ENCODE results near the gene MAT1A. TPM values are rescaled to one million over a fixed set of nuclear protein-coding genes. Genes with fewer than 3 reads are reported as not detected.

MAT1A gene
- total and polyA plus RNA-seq, 4 donors, result 179 to 759 (median 494) TPM

DNA sequence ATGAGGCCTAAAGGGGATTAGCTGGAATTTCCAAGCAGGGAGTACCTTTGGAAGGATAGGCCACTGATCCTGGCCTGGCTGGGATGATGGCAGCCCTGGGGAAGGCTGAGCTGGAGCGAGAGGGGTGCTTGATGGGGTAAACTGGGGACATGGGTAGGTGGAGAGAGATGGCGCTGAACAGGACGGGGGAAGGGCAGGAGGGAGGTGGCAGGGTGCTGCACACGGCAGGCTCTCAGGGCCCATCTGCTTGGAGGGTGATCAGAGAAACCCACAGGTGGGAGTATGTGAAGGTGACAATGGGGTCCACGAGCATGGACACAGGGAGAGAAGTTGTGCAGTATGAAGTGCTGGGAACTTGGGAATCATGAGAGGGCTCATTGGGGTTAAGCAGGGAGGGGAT is 10.3 kb downstream of the MAT1A start:
- peak; percentile 11 for TF ChIP-seq YY1 (IDR thresholded peaks at IDR 0.05)
- no peak for TF ChIP-seq SP1 (IDR thresholded peaks at IDR 0.05)
- H3K27ac ChIP-seq (ENCODE audit: low read depth in 1 of 2, low read length in 2 of 2), result peak overlapping the region; percentile 52 to 98
- H3K4me1 ChIP-seq (ENCODE audit: control insufficient read depth in 4 of 4, insufficient read depth in 4 of 4, low read length in 3 of 4), result peaks cover 18 to 99% (median 79%) of the 10 kb centered on the region in 4 donors
- no peak overlapping the region for H3K4me3 ChIP-seq (ENCODE audit: low read depth in 1 of 3, low read length in 3 of 3)
- H3K9ac ChIP-seq (ENCODE audit: low read depth in 1 of 2, low read length in 2 of 2), result peak overlapping the region in 1 of 2 donors; percentile 5
- no peaks in the 10 kb centered on the region for H3K27me3 ChIP-seq (ENCODE audit: control insufficient read depth in 4 of 4, insufficient read depth in 4 of 4, low read length in 3 of 4)
- DNase-seq (ENCODE audit: low spot score), result no peak
- 70% methylated on average over 5 of the region's 5 CpGs for WGBS
- peaks cover 14 to 69% (median 59%) of the 10 kb centered on the region in 4 donors for H3K36me3 ChIP-seq (ENCODE audit: control insufficient read depth in 4 of 4, insufficient read depth in 3 of 4, low read depth in 1 of 4, low read length in 3 of 4)
- H3K9me3 ChIP-seq (ENCODE audit: control insufficient read depth in 4 of 4, low read length in 3 of 4), result no peaks in the 10 kb centered on the region

DNA sequence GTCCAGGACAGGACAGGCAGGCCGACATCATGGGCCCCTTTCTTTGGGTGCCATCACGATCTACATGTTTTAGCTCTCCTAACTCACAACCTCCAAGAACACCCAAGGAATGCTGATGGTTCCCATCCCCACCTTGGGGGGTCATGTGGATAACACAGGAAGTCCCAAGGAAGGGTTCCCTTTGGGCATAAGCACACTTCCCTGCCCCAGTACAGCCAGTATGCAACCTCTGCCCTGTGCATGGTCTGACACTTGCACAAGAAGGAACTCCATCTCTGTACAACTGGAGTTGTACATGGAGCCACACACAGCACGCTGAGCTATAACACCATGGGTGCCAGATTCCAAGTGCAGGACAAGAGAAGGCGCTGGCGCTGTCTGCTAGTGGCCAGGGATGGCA is 11.0 kb downstream of the MAT1A start:
- H3K4me1 ChIP-seq (ENCODE audit: control insufficient read depth in 4 of 4, insufficient read depth in 4 of 4, low read length in 3 of 4), result peaks cover 17 to 97% (median 76%) of the 10 kb centered on the region in 4 donors
- H3K4me3 ChIP-seq (ENCODE audit: low read depth in 1 of 3, low read length in 3 of 3), result no peak overlapping the region
- WGBS, result 81% methylated on average over 5 of the region's 5 CpGs
- H3K9me3 ChIP-seq (ENCODE audit: control insufficient read depth in 4 of 4, low read length in 3 of 4), result no peaks in the 10 kb centered on the region
- H3K27ac ChIP-seq (ENCODE audit: low read depth in 1 of 2, low read length in 2 of 2), result peak overlapping the region; percentile 52 to 98
- no peak for TF ChIP-seq YY1 (IDR thresholded peaks at IDR 0.05)
- TF ChIP-seq HNF4A (conservative IDR thresholded peaks at IDR 0.05), result no peak
- TF ChIP-seq CTCF (IDR thresholded peaks at IDR 0.05; ENCODE audit: low read depth, low read length, missing input control), result no peak
- no peak for TF ChIP-seq JUND (IDR thresholded peaks at IDR 0.05)
- no peak for TF ChIP-seq HNF4G (IDR thresholded peaks at IDR 0.05)
- TF ChIP-seq GABPA (IDR thresholded peaks at IDR 0.05 in 1 of 2, conservative IDR thresholded peaks at IDR 0.05 in 1 of 2), result no peak
- TF ChIP-seq, protein P1, sequence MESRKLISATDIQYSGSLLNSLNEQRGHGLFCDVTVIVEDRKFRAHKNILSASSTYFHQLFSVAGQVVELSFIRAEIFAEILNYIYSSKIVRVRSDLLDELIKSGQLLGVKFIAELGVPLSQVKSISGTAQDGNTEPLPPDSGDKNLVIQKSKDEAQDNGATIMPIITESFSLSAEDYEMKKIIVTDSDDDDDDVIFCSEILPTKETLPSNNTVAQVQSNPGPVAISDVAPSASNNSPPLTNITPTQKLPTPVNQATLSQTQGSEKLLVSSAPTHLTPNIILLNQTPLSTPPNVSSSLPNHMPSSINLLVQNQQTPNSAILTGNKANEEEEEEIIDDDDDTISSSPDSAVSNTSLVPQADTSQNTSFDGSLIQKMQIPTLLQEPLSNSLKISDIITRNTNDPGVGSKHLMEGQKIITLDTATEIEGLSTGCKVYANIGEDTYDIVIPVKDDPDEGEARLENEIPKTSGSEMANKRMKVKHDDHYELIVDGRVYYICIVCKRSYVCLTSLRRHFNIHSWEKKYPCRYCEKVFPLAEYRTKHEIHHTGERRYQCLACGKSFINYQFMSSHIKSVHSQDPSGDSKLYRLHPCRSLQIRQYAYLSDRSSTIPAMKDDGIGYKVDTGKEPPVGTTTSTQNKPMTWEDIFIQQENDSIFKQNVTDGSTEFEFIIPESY (IDR thresholded peaks at IDR 0.05), result no peak
- no peak for TF ChIP-seq NR2F2 (IDR thresholded peaks at IDR 0.05)
- no peak for TF ChIP-seq RAD21 (IDR thresholded peaks at IDR 0.05)
- TF ChIP-seq FOXA1 (IDR thresholded peaks at IDR 0.05), result no peak
- TF ChIP-seq FOXA2 (IDR thresholded peaks at IDR 0.05), result no peak
- TF ChIP-seq EGR1 (IDR thresholded peaks at IDR 0.05; ENCODE audit: low read depth in 2 of 2), result no peak
- TF ChIP-seq TAF1 (conservative IDR thresholded peaks at IDR 0.05), result no peak
- no peak for TF ChIP-seq RXRA (IDR thresholded peaks at IDR 0.05)
- TF ChIP-seq, protein P2, sequence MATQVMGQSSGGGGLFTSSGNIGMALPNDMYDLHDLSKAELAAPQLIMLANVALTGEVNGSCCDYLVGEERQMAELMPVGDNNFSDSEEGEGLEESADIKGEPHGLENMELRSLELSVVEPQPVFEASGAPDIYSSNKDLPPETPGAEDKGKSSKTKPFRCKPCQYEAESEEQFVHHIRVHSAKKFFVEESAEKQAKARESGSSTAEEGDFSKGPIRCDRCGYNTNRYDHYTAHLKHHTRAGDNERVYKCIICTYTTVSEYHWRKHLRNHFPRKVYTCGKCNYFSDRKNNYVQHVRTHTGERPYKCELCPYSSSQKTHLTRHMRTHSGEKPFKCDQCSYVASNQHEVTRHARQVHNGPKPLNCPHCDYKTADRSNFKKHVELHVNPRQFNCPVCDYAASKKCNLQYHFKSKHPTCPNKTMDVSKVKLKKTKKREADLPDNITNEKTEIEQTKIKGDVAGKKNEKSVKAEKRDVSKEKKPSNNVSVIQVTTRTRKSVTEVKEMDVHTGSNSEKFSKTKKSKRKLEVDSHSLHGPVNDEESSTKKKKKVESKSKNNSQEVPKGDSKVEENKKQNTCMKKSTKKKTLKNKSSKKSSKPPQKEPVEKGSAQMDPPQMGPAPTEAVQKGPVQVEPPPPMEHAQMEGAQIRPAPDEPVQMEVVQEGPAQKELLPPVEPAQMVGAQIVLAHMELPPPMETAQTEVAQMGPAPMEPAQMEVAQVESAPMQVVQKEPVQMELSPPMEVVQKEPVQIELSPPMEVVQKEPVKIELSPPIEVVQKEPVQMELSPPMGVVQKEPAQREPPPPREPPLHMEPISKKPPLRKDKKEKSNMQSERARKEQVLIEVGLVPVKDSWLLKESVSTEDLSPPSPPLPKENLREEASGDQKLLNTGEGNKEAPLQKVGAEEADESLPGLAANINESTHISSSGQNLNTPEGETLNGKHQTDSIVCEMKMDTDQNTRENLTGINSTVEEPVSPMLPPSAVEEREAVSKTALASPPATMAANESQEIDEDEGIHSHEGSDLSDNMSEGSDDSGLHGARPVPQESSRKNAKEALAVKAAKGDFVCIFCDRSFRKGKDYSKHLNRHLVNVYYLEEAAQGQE (IDR thresholded peaks at IDR 0.05), result no peak
- TF ChIP-seq SP1 (IDR thresholded peaks at IDR 0.05), result no peak
- no peak for TF ChIP-seq MAX (IDR thresholded peaks at IDR 0.05)
- H3K36me3 ChIP-seq (ENCODE audit: control insufficient read depth in 4 of 4, insufficient read depth in 3 of 4, low read depth in 1 of 4, low read length in 3 of 4), result peaks cover 13 to 71% (median 62%) of the 10 kb centered on the region in 4 donors
- H3K9ac ChIP-seq (ENCODE audit: low read depth in 1 of 2, low read length in 2 of 2), result no peak overlapping the region
- no peaks in the 10 kb centered on the region for H3K27me3 ChIP-seq (ENCODE audit: control insufficient read depth in 4 of 4, insufficient read depth in 4 of 4, low read length in 3 of 4)
- DNase-seq (ENCODE audit: low spot score), result no peak
